SK-N-MC (cell line): Measurements from ENCODE around the gene ABCD2.

Source experiments
- FOXP2 ChIP-seq: optimal IDR thresholded peaks from 2 replicates; pipeline ENCODE3; 2011; ENCODE audit warnings: mild to moderate bottlenecking, moderate library complexity; ENCODE audit not compliant: insufficient read depth; ENCODE audit errors: extremely low read length, control extremely low read depth
- POLR2AphosphoS5 ChIP-seq: IDR thresholded peaks from 2 replicates; pipeline ENCODE4 v1.6.1; 2012; ENCODE audit warnings: mild to moderate bottlenecking, low read depth, low read length, borderline replicate concordance

- TF ChIP-seq FOXP2, result no peak
- no peak for TF ChIP-seq POLR2AphosphoS5
Observed at GRCh38 chr12:39622306-39622705, 2.7 kb upstream of the ABCD2 start.
